OCI-LY7 (cell line): Measurements from ENCODE around the gene TRIM41.
A peak's percentile ranks its signal among the peaks of the same experiment; 100 is the strongest.

Source experiments
- EZH2phosphoT487 ChIP-seq: fragments of 200-600 bp; sonication (generic); IDR thresholded peaks from 2 replicates; pipeline ENCODE4 v1.6.1; 2018; ENCODE audit warnings: low read depth, borderline replicate concordance, mild to moderate bottlenecking, mixed run types, antibody characterized with exemption, low read length, moderate library complexity, mixed read lengths
- TF ChIP-seq, protein P1 (sequence below): fragments of 200-600 bp; sonication (generic); conservative IDR thresholded peaks from 2 replicates; pipeline ENCODE4 v1.5.1; 2014; ENCODE audit warnings: mild to moderate bottlenecking, antibody characterized with exemption, low read length, moderate library complexity, mixed read lengths

- TF ChIP-seq, protein P1, sequence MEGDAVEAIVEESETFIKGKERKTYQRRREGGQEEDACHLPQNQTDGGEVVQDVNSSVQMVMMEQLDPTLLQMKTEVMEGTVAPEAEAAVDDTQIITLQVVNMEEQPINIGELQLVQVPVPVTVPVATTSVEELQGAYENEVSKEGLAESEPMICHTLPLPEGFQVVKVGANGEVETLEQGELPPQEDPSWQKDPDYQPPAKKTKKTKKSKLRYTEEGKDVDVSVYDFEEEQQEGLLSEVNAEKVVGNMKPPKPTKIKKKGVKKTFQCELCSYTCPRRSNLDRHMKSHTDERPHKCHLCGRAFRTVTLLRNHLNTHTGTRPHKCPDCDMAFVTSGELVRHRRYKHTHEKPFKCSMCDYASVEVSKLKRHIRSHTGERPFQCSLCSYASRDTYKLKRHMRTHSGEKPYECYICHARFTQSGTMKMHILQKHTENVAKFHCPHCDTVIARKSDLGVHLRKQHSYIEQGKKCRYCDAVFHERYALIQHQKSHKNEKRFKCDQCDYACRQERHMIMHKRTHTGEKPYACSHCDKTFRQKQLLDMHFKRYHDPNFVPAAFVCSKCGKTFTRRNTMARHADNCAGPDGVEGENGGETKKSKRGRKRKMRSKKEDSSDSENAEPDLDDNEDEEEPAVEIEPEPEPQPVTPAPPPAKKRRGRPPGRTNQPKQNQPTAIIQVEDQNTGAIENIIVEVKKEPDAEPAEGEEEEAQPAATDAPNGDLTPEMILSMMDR, result peak; percentile 67
- no peak for TF ChIP-seq EZH2phosphoT487
These were observed 5.8 kb upstream of the TRIM41 start for GRCh38 chr5:181217111-181217802.
